ENCODE data around the gene NR4A3. TPM values are rescaled to one million over a fixed set of nuclear protein-coding genes. Genes with fewer than 3 reads are reported as not detected.

Gene NR4A3
- total and polyA plus RNA-seq, 10 donors, result 0.32 to 6.7 (median 2.2) TPM

Other genes starting within 250 kb of the NR4A3 start
- 10 to 100 TPM; 36.0 to 52.1 (median 41.2) TPM for gene STX17, start 84.8 kb downstream of the NR4A3 start, total RNA-seq
- gene STX17, start 84.8 kb downstream of the NR4A3 start, polyA plus RNA-seq, result 1 to 10 TPM; 3.1 to 6.5 (median 3.4) TPM